K562 (cell line): Measurements from ENCODE around the gene ARHGAP25. TPM values are rescaled to one million over a fixed set of nuclear protein-coding genes. Genes with fewer than 3 reads are reported as not detected.
A peak's percentile ranks its signal among the peaks of the same experiment; 100 is the strongest.

Experiments
- ATAC-seq: fragments of 200-7000 bp; cut with Tn5 transposase; 3 replicates; pipeline ENCODE4 v1.9.1; 2020; ENCODE audit warnings: moderate library complexity
- BruUV-seq: library from RNA; stranded (reverse); fragments of 400-500 nt; replicated peaks from 2 replicates; lab custom pipeline; 2021; lab: Mats Ljungman, UMichigan
- CTCF ChIA-PET: fragments of 300-600 bp; formaldehyde crosslinking; extraction: SDS; loops from one replicate; lab custom pipeline; 2021; ENCODE audit warnings: low intra/inter-chr PET ratio; lab: Yijun Ruan, JAX
- POLR2A ChIA-PET: fragments of 300-600, 350-650 bp; sonication (Branson Sonifier 250); formaldehyde crosslinking; extraction: SDS; loops from one replicate; lab custom pipeline; 2021; ENCODE audit warnings: antibody characterized with exemption, inconsistent platforms; lab: Yijun Ruan, JAX
- DNase-seq, 4 experiments: peaks; one replicate each; pipeline versions ENCODE4 v3.0.0 to v3.0.0-alpha.2; 2011 to 2018; ENCODE audit warnings: low spot score in 3 of 4, mixed read lengths in 3 of 4; ENCODE audit errors: extremely low read depth in 1 of 4
- FAIRE-seq: peaks from 2 replicates; lab custom pipeline; 2011; peaks lifted over from hg19 to GRCh38; lab: Jason Lieb, UNC
- H2AFZ ChIP-seq: 2 replicates; pipeline ENCODE4 v1.6.0; 2011; ENCODE audit warnings: low read depth, low read length, control low read depth, inconsistent platforms
- H3K27ac ChIP-seq: fragments of 200-600 bp; 3 replicates; pipeline ENCODE4 v1.8.0; 2011; ENCODE audit warnings: low read depth, mild to moderate bottlenecking, control low read depth, inconsistent platforms, low read length, moderate library complexity, mixed read lengths; ENCODE audit errors: extremely low read depth
- H3K27me3 ChIP-seq, 2 experiments: fragments of 300-600 bp in 1 of 2; 2 replicates in 1 of 2; 3 replicates in 1 of 2; pipeline versions ENCODE4 v1.6.0 to v1.8.0; 2011; ENCODE audit warnings: inconsistent platforms in 2 of 2, low read length in 2 of 2, mild to moderate bottlenecking in 1 of 2, mixed read lengths in 1 of 2, moderate library complexity in 1 of 2; ENCODE audit not compliant: control insufficient read depth in 2 of 2, insufficient read depth in 2 of 2
- H3K36me3 ChIP-seq: fragments of 300-600 bp; 3 replicates; pipeline ENCODE4 v1.8.0; 2011; ENCODE audit warnings: mild to moderate bottlenecking, low read length, inconsistent platforms; ENCODE audit not compliant: control insufficient read depth, insufficient read depth
- H3K4me1 ChIP-seq, 2 experiments: fragments of 200-600 bp in 1 of 2; replicated peaks in 1 of 2; 2 replicates in 1 of 2; 3 replicates in 1 of 2; pipeline versions ENCODE4 v1.5.1 to v1.8.0; 2011; ENCODE audit warnings: inconsistent platforms in 2 of 2, low read length in 2 of 2, mild to moderate bottlenecking in 1 of 2, mixed read lengths in 1 of 2, moderate library complexity in 1 of 2; ENCODE audit not compliant: control insufficient read depth in 2 of 2, insufficient read depth in 2 of 2
- H3K4me2 ChIP-seq: 2 replicates; pipeline ENCODE4 v1.6.1; 2011; ENCODE audit warnings: low read length, control low read depth, inconsistent platforms, mixed read lengths; ENCODE audit not compliant: insufficient read depth
- H3K4me3 ChIP-seq: fragments of 200-600 bp; sonication (generic), shearing (Covaris generic); 2 replicates; pipeline ENCODE4 v1.5.1; 2016; ENCODE audit warnings: control low read depth, inconsistent platforms
- H3K79me2 ChIP-seq: fragments of 200-600 bp; 3 replicates; pipeline ENCODE4 v1.8.0; 2011; ENCODE audit warnings: low read length, inconsistent platforms; ENCODE audit not compliant: control insufficient read depth, insufficient read depth
- H3K9ac ChIP-seq, 2 experiments: 2 replicates each; pipeline versions ENCODE4 v1.6.0 to v1.6.1; 2011; ENCODE audit warnings: low read depth in 2 of 2, low read length in 2 of 2, control low read depth in 1 of 2, inconsistent platforms in 1 of 2, mild to moderate bottlenecking in 1 of 2, mixed read lengths in 1 of 2; ENCODE audit not compliant: insufficient read depth in 1 of 2
- H3K9me1 ChIP-seq: one replicate; pipeline ENCODE4 v1.6.0; 2011; ENCODE audit warnings: inconsistent platforms, mild to moderate bottlenecking, low read length, moderate library complexity; ENCODE audit not compliant: control insufficient read depth, insufficient read depth
- H3K9me3 ChIP-seq: replicated peaks from 2 replicates; pipeline ENCODE4 v1.5.1; 2011; ENCODE audit warnings: low read depth, low read length, inconsistent platforms; ENCODE audit not compliant: control insufficient read depth, insufficient read depth
- H4K20me1 ChIP-seq: replicated peaks from 2 replicates; pipeline ENCODE4 v1.6.1; 2011; ENCODE audit warnings: low read length, inconsistent platforms, mixed read lengths; ENCODE audit not compliant: control insufficient read depth, insufficient read depth
- BRD9 ChIP-seq: fragments of 450-650 bp; IDR thresholded peaks from 2 replicates; pipeline ENCODE4 v1.6.1; 2018; ENCODE audit warnings: low read depth; ENCODE audit not compliant: partially characterized antibody
- CREB1 ChIP-seq, 2 experiments: sonication (generic) in 1 of 2; formaldehyde crosslinking in 1 of 2; IDR thresholded peaks; 2 replicates each; pipeline versions ENCODE4 v1.6.1 to v1.8.0; 2012 to 2022; ENCODE audit warnings: inconsistent platforms in 1 of 2, mild to moderate bottlenecking in 1 of 2, missing genetic modification reagents in 1 of 2, moderate library complexity in 1 of 2
- HMBOX1 ChIP-seq: sonication (generic); IDR thresholded peaks from 2 replicates; pipeline ENCODE4 v1.6.1; 2016
- ZNF551 ChIP-seq: fragments of 250-450 bp; sonication (Bioruptor Pico); IDR thresholded peaks from 2 replicates; pipeline ENCODE4 v1.5.0; 2021; ENCODE audit warnings: mild to moderate bottlenecking, moderate library complexity
- WGBS: fragments of 100-300 bp; shearing (Covaris generic); methylation state at CpG from one replicate; pipeline ENCODE4 v1.1.6; 2016; ENCODE audit warnings: low coverage, mixed read lengths; ENCODE audit not compliant: insufficient coverage; ENCODE audit errors: missing lambda C conversion rate; 5-methylcytosine and 5-hydroxymethylcytosine counted together
- in situ Hi-C: fragments of 300-500 bp; cut with MboI; formaldehyde crosslinking; loops from 4 replicates; pipeline ENCODE4 v1.15.0; 2018; ENCODE audit warnings: inconsistent platforms, mixed read lengths
- intact Hi-C: fragments of 100-400 bp; cut with micrococcal nuclease; formaldehyde crosslinking; loops from 2 replicates; pipeline ENCODE4 v1.14.2; 2022
- polyA plus RNA-seq, 8 experiments: library from polyadenylated mRNA; depleted of rRNA in 4 of 8; stranded (reverse) in 5 of 8; unstranded in 3 of 8; fragments of >200 nt; fragmentation: Nextera tagmentation in 2 of 8; fragmentation: Illumina TruSeq in 1 of 8; extraction: Ambion mirVana in 2 of 8; extraction: Trizol in 1 of 8; gene quantifications; 2 replicates each; pipeline versions ENCODE4 v1.2.1 to v1.2.3, GENCODE V29; 2011 to 2014; ENCODE audit warnings: inconsistent platforms in 1 of 8, missing spikeins in 1 of 8
- total RNA-seq, 7 experiments: library from RNA; depleted of rRNA in 6 of 7; stranded (reverse); fragments of >200 nt in 6 of 7; fragmentation: Illumina TruSeq in 2 of 7; extraction: Trizol in 2 of 7; gene quantifications; 2 replicates each; pipeline versions ENCODE4 v1.2.1 to v1.2.3, GENCODE V29; 2011 to 2021; ENCODE audit warnings: low replicate concordance in 1 of 7

The ARHGAP25 gene
- total and polyA plus RNA-seq, 9 of the 15 experiments (the other 6 are each of a cell fraction or from before 2014, with no cell fraction given) = 4.9 to 14.8 (median 10.7) TPM

GRCh38 chr2:68746408-68746807 lies 11.8 kb downstream of the ARHGAP25 start:
- BruUV-seq = no TSS peak
- Histone ChIP-seq H3K9me3 (no peaks in the 10 kb centered on the region), H3K4me1 (peaks cover 0 to 12% of the 10 kb centered on the region in 2 experiments; a peak in 3 of 5 replicates), H3K4me3 (no peak overlapping the region), H3K4me2 (no peak overlapping the region), H3K79me2 (no peaks in the 10 kb centered on the region), H3K27ac (no peak overlapping the region), H2AFZ (no peak overlapping the region), H4K20me1 (no peaks in the 10 kb centered on the region), H3K27me3 (no peaks in the 10 kb centered on the region), H3K36me3 (no peaks in the 10 kb centered on the region), H3K9me1 (no peaks in the 10 kb centered on the region), H3K9ac (no peak overlapping the region)
- CTCF ChIA-PET = no interaction called here
- ATAC-seq (no peak), DNase-seq (no peak), FAIRE-seq (no peak)
- TF ChIP-seq ZNF551 (CRISPR knock-in tag) (no peak), BRD9 (no peak), CREB1 (IDR thresholded peaks at IDR 0.05) (no peak), CREB1 (CRISPR knock-in tag; IDR thresholded peaks at IDR 0.05) (no peak)
- intact Hi-C loops = no loop called here
- in situ Hi-C loops = loop anchor here (10.0 kb wide), 1 partner anchor 178 kb away; no protein-coding TSS in a partner anchor
- 67% methylated on average over 7 of the region's 11 CpGs for WGBS
- POLR2A ChIA-PET = no interaction called here

GRCh38 chr2:68747413-68747812 lies 12.8 kb downstream of the ARHGAP25 start:
- ChIA-PET CTCF (no interaction called here), POLR2A (interaction anchor here (0.7 kb wide), 1 partner anchor 73 kb away, joined by 3 read pairs; no protein-coding TSS in a partner anchor)
- in situ Hi-C loops = loop anchor here (10.0 kb wide), 1 partner anchor 177 kb away; no protein-coding TSS in a partner anchor
- Histone ChIP-seq H3K9me1 (no peaks in the 10 kb centered on the region), H3K9ac (no peak overlapping the region), H3K36me3 (no peaks in the 10 kb centered on the region), H3K4me2 (peak overlapping the region; percentile 21), H4K20me1 (no peaks in the 10 kb centered on the region), H3K4me1 (peaks cover 0 to 12% of the 10 kb centered on the region in 2 experiments; a peak in 3 of 5 replicates), H3K27me3 (no peaks in the 10 kb centered on the region), H3K9me3 (no peaks in the 10 kb centered on the region), H3K79me2 (no peaks in the 10 kb centered on the region), H2AFZ (peak overlapping the region; percentile 20), H3K4me3 (no peak overlapping the region), H3K27ac (no peak overlapping the region)
- no TSS peak for BruUV-seq
- TF ChIP-seq HMBOX1 = no peak
- FAIRE-seq (no peak), ATAC-seq (no peak), DNase-seq (no peak)
- WGBS = 12% methylated on average over 6 of the region's 6 CpGs
- intact Hi-C loops = no loop called here
